ENCODE data around the gene NDUFAF8.

NDUFAF8 gene

DNA sequence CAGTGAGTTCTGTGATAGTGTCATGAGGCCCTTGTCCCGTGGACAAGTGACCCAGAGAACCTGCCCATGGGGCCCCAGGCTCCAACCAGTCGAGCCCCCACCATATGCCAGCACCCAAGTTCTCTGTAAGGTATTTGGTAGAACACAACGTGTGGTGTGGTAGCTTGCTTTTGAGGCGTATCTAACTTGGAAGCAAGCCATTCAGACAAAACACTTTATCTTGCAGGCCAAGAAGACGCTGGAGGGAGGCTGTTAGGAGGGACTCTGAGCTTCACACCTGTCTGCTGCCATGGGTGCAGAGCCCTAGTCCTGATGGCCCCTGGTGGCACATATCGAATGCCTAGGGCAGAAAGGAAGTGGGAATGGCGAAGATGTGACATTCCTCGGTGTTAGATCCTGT, 1.6 kb downstream of the NDUFAF8 start:
- no peak for DNase-seq

GRCh38 chr17:81241203-81241602, 2.1 kb downstream of the NDUFAF8 start:
- DNase-seq, result no peak

DNA sequence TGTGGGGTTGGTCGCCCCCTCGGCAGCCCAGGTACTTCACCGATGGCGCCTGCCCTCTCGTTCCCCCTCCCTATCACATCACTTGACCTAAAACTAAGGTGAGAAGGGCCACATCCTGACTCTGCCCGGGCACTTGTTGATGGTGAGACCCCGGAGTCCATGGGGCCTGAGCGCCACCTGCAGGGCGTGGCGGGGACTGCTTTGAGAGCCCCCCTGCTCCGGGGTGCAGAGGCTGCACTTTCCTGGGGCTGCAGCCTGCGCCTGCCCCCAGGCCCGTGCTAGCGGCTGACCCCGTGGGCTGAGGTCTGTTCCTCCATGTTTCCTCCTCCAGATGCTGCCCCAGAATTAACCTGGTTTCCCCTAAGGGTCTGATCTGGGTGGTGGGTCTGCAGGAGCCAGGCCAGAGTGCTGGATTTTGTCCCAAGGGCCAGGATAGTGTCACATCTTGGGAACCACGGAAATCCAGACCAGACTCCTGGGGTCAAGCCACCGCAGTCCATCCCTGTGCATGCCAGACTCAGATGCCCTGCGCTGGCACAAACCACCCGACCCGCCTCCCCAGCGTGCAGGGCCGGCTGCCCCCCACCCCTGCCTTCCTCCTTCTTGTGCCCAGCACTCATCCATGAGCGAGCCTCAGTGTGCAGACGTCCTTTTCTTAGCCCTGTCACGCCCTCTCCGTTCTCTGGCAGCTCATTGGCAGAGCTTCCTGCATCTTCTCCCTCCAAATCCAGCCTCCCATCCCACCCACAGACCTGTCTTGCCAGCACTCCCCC, 2.7 kb downstream of the NDUFAF8 start:
- DNase-seq, result no peak

DNA sequence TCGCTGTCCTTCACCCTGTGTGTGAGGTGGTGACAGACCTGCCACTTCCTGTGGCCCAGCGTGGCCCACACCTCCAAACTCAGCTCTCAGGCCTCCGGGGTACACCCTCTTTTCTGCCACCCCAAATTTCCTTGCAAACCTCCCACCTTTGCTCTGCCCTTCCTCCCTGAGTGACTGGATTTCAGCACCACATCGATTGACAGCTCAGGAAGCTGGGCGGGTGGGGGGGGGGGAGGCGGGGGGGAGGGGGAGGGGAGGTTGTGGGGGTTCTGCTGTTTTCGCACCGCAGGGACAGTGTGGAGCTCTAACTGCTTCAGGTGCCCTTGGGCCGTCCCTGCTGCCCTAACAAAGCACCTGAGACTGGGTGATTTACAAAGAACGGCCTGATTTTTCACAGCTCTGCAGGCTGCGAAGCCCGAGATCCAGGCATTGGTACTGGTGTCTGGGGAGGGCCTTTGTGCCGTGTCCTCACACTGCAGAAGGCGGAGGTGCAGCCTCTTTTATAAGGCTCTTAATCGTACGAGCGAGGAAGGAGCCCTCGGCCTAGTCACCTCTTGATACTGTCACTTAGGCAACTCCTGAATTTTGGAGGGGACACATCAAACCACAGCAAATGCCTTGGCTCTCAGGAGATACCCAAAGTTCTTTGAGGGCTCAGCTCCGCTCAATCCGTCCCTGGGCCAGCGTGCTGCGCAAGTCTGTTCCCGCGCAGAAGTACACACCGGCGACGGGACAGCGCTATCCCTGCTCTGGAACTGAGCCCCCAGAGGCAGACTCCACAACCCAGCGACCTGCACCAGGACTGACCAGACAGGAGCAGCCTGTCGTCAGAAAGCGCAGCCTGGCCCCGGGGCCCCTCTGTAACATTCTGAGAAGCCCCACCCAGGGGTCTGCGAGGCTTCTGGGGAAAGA, 3.6 kb downstream of the NDUFAF8 start:
- DNase-seq, result no peak

GRCh38 chr17:81243333-81243664, 4.2 kb downstream of the NDUFAF8 start:
- DNase-seq, result no peak

DNA sequence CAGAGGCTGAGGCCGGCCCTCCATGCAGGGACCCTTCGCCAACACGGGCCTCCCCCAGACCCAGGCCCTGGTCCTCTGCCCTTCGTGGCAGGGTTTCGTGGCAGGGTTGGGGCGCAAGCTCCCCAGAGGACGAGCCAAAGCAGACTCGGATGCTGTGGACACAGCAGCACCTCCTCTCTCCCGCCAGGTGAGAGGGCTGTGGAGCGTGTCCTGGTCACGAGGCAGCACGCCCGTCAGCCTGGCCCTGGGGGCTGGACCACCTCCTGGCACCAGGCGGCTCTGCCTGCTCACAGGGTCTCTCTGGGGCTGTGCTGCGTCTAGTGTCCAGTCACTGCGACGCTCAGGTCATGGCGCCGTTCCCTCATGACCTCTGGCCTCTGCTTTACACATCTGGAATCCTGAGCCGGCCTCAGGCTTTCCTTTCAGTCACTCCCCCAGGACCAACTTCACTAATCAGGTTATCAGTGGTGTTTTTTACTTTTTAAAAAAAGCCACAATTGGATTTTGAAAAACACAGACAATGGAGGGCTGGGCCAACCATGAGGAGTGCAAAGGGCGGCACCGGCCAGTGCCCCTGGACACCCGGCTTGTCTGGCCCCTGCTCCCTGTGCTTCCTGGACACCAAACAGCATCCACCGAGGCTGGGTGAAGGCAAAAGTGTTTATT, 5.4 kb downstream of the NDUFAF8 start:
- no peak for DNase-seq

DNA sequence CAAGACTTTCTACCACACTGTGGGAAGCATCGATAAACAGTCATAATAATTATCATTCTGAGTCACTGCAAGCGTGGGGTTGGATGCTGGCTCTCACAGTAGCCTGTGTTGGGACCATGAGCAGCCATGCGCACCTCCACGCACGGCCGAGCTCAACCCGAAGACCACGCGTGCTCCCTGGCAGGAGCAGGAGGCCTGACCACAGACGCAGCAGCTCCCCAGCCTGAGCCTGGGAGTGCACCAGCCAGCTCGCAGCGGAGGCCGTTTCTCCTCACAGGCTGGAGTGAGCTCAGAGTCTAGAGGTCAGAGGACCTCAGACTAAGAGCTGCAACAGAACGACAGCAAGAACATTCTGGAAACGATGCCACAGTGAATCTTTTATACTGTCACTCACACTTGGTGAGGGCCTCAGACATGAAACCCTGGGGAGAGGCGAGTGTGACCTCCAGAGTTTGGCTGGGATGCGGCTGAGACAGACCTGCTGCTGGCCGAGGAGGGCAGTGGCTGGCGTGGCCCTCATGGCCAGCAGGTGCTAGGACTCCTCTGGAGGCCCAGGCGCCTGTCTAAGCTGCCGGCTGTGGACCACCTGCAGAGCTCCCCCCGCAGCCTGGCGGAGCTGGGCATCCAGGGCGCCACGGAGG, 6.0 kb downstream of the NDUFAF8 start:
- no peak for DNase-seq

GRCh38 chr17:81245665-81246342, 6.7 kb downstream of the NDUFAF8 start:
- DNase-seq, result no peak

- no peak for DNase-seq
Measured at GRCh38 chr17:81246343-81246670, 7.2 kb downstream of the NDUFAF8 start.

DNA sequence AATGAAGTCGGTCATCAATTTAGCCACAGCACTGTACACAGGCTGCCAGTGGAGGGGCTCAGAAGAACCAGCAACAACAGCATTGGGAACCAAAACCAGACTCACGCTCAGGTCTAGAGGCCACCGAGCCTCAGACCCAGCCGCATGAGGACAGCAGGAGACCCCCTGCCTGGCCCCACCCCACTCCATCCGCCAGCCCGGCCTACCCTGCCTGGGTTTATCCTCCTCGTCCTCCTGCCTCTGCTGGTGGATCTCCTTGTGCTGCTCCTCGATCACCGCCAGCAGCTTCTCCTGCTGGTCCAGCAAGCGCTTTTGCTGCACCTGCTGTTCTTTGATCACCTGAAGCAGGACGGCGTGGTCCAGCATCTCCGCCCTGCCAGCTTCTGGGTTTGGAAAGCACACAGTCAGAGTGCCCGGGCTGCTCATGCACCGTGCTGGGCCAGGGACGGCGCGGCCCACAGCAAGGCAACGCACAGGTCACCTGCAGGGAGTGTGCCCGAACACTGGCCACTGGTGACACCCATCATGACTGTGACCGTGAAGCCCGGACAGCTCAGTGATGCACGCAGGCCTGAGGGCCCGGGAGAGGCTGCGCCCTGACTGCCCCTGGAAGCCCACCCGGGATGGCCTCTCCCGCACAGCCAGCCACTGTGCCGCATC, 7.7 kb downstream of the NDUFAF8 start:
- no peak for DNase-seq

DNA sequence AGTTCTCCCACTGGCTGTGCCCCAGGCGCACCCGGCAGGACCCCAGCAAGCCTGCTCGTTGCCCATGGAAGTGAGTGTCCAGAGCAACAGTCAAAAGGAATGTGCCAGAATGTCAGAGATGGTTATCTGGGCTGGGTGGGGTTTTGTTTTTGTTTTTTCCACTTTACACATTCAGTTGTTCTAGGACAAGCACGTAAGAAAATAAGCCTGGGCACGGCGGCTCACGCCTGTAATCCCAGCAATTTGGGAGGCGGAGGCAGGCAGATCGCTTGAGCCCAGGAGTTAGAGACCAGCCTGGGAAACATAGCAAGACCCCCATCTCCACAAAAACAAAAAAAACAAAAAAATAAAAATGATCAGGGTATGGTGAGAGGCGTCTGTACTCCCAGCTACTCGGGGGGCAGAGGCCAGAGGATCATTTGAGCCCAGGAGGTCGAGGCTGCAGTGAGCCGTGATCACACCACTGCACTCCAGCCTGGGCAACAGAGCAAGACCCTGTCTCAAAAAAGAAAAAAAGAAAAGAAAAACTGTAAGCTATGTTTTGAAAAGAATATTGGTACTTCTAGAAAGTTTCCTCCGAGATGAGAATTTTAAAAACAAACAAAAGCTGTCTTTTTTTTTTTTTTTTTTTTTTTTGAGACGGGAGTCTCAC, 8.3 kb downstream of the NDUFAF8 start:
- no peak for DNase-seq

GRCh38 chr17:81248649-81249048, 9.5 kb downstream of the NDUFAF8 start:
- DNase-seq, result no peak

DNA sequence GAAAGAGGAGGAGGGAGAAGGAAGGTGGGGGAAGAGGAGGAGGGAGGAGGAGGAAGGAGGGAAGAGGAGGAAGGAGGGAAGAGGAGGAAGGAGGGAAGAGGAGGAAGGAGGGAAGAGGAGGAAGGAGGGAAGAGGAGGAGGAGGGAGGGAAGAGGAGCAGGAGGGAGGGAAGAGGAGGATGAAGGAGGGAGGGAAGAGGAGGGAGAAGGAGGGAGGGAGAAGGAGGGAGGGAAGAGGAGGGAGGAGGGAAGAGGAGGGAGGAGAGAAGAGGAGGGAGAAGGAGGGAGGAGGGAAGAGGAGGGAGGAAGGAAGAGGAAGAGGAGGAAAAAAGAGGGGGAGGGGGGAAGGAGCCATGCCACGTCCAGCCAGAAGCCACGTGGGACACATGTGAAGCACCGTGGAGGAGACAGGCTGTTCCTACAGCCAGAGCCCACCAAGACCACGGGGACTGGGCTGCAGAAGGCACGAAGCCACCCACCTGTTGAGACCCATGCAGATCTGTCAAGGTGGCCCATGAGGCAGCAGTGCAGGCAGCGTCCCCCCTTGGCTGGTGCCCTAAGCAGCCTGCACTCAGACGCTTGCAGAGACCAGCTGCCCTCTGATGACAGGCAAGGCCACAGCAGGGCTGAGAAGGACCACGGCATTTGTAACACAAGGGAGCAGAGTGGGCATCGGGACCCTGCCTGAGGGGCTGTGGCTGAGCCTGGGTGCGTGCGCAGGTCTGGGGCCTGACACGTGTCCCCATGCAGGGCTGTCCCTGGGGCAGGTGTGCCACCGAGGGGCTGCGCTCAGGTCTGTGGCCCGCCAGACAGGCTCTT, 10.3 kb downstream of the NDUFAF8 start:
- no peak for DNase-seq

- DNase-seq, result no peak
Measured at GRCh38 chr17:81250286-81251093, 11.4 kb downstream of the NDUFAF8 start.

DNA sequence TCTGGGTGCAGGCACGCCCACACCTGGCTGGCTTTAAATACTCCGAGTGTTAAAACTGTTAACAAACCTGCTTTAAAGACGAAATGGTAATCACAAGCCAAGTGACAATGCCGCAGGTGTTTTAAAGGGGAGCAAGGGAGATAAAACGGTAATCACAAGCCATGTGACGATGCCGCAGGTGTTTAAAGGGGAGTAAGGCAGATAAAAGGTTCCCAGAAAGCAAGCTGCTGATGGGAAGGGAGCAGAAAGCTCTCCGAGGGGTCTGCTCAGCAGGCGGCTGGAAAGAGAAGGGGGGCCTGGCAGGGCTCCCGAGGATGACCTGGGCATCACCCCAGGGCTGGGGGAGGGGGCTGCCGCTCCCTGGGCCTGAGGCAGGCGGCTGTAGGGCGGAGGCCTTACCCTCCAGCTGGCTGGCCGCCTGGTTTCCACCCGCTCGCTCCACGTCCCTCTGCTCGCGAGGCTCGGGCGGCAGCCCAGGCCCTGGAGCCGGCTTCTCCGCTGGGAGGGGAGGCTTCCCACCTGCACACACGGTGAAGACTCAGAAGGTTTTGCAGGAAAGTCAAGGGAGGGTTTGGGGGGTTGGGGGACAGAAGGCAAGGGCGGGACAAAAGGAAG, 12.1 kb downstream of the NDUFAF8 start:
- peak; percentile 70 for DNase-seq

- peak; percentile 70 for DNase-seq
Measured at GRCh38 chr17:81251709-81252301, 12.7 kb downstream of the NDUFAF8 start.

GRCh38 chr17:81252326-81252986, 13.3 kb downstream of the NDUFAF8 start:
- no peak for DNase-seq

DNA sequence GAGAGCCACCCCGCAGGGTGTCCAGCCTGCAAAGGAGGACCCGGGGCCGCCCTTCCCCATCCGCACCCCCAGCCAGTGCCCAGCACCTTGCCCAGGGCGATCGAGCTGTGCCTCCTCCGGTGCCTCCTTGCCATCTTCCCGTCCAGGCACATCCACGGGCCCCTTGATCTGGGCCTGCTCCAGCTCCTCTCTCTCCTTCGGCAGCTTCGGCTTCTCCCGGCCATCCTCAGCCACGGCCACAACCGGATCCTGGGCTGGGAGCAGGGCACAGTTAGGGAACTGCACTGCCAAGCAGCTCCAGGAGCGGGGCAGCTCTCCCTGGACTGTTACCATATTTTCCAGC, 13.8 kb downstream of the NDUFAF8 start:
- DNase-seq, result no peak
